Neutrophil (primary cell): ENCODE measurements around the gene LPCAT4.
A peak's percentile ranks its signal among the peaks of the same experiment; 100 is the strongest.

Experiments
- H3K27ac ChIP-seq: fragments of 200-600 bp; sonication (generic); 2 replicates; pipeline ENCODE4 v1.5.1; 2016; ENCODE audit warnings: mild to moderate bottlenecking, moderate library complexity
- H3K27me3 ChIP-seq: fragments of 200-600 bp; sonication (generic); 2 replicates; pipeline ENCODE4 v1.6.0; 2016; ENCODE audit warnings: mild to moderate bottlenecking
- H3K36me3 ChIP-seq: fragments of 200-600 bp; sonication (generic); 2 replicates; pipeline ENCODE4 v1.5.1; 2017
- H3K4me1 ChIP-seq, 2 experiments: fragments of 200-600 bp in 1 of 2; sonication (generic) in 1 of 2; 1 replicate in 1 of 2; 2 replicates in 1 of 2; pipeline versions ENCODE4 v1.5.1 to v1.6.1; 2013 to 2016; ENCODE audit warnings: low read depth in 1 of 2, low read length in 1 of 2, mild to moderate bottlenecking in 1 of 2, moderate library complexity in 1 of 2; ENCODE audit not compliant: control insufficient read depth in 1 of 2, insufficient read depth in 1 of 2
- H3K4me3 ChIP-seq, 2 experiments: fragments of 200-600 bp in 1 of 2; sonication (generic) in 1 of 2; 1 replicate in 1 of 2; 2 replicates in 1 of 2; pipeline ENCODE4 v1.5.1; 2013 to 2016; ENCODE audit warnings: low read depth in 1 of 2, low read length in 1 of 2, mild to moderate bottlenecking in 1 of 2, moderate library complexity in 1 of 2
- H3K9me3 ChIP-seq: fragments of 200-600 bp; sonication (generic); 2 replicates; pipeline ENCODE4 v1.5.1; 2016
- CTCF ChIP-seq: fragments of 200-600 bp; sonication (generic); IDR thresholded peaks from 2 replicates; pipeline ENCODE4 v1.5.1; 2016; ENCODE audit warnings: antibody characterized with exemption

LPCAT4 gene

GRCh38 chr15:34338347-34338746 is 28.6 kb downstream of the LPCAT4 start:
- H3K9me3 ChIP-seq = no peaks in the 10 kb centered on the region
- no peak for TF ChIP-seq CTCF
- H3K36me3 ChIP-seq = peaks cover 30% of the 10 kb centered on the region
- peaks cover 52 to 71% of the 10 kb centered on the region in 2 experiments for H3K4me1 ChIP-seq
- peak overlapping the region; percentile 51 to 97 for H3K4me3 ChIP-seq
- no peaks in the 10 kb centered on the region for H3K27me3 ChIP-seq
- H3K27ac ChIP-seq = peak overlapping the region; percentile 99

DNA sequence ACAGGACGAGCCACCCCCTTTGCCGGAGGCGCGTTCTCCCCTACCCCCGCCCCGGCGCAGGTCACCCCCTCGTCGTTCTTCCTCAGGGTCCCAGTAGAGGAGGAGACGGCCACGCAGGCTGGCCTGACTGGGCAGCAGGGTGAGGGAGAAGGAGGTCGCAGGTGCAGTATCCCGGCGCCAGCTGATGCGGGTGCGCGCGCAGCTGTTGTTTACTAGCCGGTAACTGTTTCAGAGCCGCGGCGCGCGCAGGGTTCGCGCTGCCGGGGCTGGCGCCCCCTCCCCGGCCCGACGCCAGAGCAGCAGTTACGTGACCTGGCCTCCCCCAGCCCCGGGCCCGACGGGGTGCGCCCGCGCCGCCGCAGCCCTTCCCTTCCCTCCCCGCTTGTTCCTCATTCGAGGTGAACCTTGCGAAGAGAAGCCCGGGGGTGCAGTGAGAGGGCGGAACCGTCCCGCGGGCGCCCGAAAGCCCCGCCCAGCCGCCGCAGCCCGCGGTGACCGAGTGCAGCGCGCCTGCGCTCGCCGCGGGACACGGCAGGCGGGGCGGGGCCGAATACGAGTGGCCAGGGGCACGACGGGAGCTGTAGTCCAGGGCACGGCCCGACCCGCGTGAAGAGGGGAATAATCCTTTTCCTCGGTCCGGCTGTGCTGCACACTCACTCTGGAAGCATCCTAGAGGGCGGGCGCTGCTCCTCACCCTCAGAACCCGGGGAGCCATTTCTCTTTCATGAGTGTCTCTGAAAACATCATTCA is 29.3 kb downstream of the LPCAT4 start, which contains the start of gene SLC12A6:
SLC12A6 (minus strand) TSS at position 225 of the 750 bp plus-strand sequence. CDS start 1,101 bp downstream, outside the sequence.
- Histone ChIP-seq H3K27ac (peak within 1 kb of the TSS; percentile 99), H3K4me3 (peak within 1 kb of the TSS; percentile 83 to 97), H3K4me1 (peaks cover 55 to 77% of the 10 kb centered on the region in 2 experiments), H3K36me3 (peaks cover 30% of the 10 kb centered on the region), H3K27me3 (no peaks in the 10 kb centered on the region), H3K9me3 (no peaks in the 10 kb centered on the region)
- TF ChIP-seq CTCF = peak; percentile 66

- Histone ChIP-seq H3K36me3 (peaks cover 33% of the 10 kb centered on the region), H3K4me1 (peaks cover 60 to 79% of the 10 kb centered on the region in 2 experiments), H3K27me3 (no peaks in the 10 kb centered on the region), H3K27ac (peak overlapping the region; percentile 99), H3K9me3 (no peaks in the 10 kb centered on the region), H3K4me3 (peak overlapping the region; percentile 83 to 97)
- no peak for TF ChIP-seq CTCF
Observed at GRCh38 chr15:34336991-34337556, 29.9 kb downstream of the LPCAT4 start.

GRCh38 chr15:34336231-34336990 is 30.6 kb downstream of the LPCAT4 start:
- H3K36me3 ChIP-seq = peaks cover 27% of the 10 kb centered on the region
- H3K27me3 ChIP-seq = no peaks in the 10 kb centered on the region
- peaks cover 60 to 78% of the 10 kb centered on the region in 2 experiments for H3K4me1 ChIP-seq
- peak overlapping the region; percentile 99 for H3K27ac ChIP-seq
- TF ChIP-seq CTCF = no peak
- H3K9me3 ChIP-seq = no peaks in the 10 kb centered on the region
- H3K4me3 ChIP-seq = peak overlapping the region; percentile 83 to 97

- H3K36me3 ChIP-seq = peaks cover 21% of the 10 kb centered on the region
- H3K9me3 ChIP-seq = no peaks in the 10 kb centered on the region
- TF ChIP-seq CTCF = no peak
- H3K27ac ChIP-seq = peak overlapping the region; percentile 99
- peaks cover 60 to 68% of the 10 kb centered on the region in 2 experiments for H3K4me1 ChIP-seq
- no peaks in the 10 kb centered on the region for H3K27me3 ChIP-seq
- H3K4me3 ChIP-seq = peak overlapping the region; percentile 83 to 97
Observed at GRCh38 chr15:34335176-34336032, 31.6 kb downstream of the LPCAT4 start.
